Measurements from ENCODE around the gene SUN5. TPM values are rescaled to one million over a fixed set of nuclear protein-coding genes. Genes with fewer than 3 reads are reported as not detected.

SUN5 gene
- total RNA-seq, 1 donor from 2014 or later, result not detected

DNA sequence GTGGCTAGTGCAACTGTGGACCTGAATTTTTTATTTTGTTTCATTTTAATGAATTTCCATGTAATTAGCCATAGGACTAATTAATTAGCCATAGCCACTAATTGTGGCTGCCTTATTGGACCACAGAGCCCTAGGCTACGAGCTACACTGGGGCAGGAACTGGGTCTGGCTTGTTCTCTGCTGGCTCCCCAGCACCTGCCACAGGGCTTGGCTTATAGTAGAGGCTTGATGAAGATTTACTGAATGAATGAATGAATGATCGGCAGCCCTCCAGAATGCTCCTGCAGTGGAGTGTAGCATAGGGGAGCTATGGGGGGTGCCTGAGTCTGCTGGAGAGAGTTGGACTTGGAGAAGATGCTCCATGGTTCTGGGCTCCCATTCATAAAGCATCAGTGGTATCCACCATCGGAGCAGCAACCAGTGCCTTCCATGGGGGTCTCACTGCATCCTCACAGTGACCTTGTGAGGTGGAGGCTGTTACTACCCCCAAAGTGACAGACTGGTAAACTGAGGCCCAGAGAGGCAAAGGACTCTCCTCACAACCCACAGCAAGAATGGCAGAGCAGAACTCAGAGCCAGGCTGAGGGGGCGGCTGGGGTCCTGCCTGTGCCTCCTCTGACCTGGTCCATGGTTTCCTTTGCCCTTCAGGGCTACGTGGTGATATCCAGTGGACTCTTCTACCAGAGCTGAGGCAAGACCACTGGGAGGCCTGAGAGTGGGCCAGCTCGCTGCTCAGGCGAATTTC is 18.6 kb upstream of the SUN5 start:
- no peak overlapping the region for H3K27ac Mint-ChIP-seq
- no peak overlapping the region for H3K4me3 Mint-ChIP-seq
- no peaks in the 10 kb centered on the region for H3K4me1 Mint-ChIP-seq (ENCODE audit: unreplicated experiment)
- TF ChIP-seq, protein P1, sequence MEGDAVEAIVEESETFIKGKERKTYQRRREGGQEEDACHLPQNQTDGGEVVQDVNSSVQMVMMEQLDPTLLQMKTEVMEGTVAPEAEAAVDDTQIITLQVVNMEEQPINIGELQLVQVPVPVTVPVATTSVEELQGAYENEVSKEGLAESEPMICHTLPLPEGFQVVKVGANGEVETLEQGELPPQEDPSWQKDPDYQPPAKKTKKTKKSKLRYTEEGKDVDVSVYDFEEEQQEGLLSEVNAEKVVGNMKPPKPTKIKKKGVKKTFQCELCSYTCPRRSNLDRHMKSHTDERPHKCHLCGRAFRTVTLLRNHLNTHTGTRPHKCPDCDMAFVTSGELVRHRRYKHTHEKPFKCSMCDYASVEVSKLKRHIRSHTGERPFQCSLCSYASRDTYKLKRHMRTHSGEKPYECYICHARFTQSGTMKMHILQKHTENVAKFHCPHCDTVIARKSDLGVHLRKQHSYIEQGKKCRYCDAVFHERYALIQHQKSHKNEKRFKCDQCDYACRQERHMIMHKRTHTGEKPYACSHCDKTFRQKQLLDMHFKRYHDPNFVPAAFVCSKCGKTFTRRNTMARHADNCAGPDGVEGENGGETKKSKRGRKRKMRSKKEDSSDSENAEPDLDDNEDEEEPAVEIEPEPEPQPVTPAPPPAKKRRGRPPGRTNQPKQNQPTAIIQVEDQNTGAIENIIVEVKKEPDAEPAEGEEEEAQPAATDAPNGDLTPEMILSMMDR (conservative IDR thresholded peaks at IDR 0.05), result no peak
- peaks cover 19% of the 10 kb centered on the region for H3K27me3 Mint-ChIP-seq
- no peaks in the 10 kb centered on the region for H3K9me3 Mint-ChIP-seq
- no peak for DNase-seq (ENCODE audit: extremely low spot score, unreplicated experiment)
- H3K36me3 Mint-ChIP-seq, result no peaks in the 10 kb centered on the region

DNA sequence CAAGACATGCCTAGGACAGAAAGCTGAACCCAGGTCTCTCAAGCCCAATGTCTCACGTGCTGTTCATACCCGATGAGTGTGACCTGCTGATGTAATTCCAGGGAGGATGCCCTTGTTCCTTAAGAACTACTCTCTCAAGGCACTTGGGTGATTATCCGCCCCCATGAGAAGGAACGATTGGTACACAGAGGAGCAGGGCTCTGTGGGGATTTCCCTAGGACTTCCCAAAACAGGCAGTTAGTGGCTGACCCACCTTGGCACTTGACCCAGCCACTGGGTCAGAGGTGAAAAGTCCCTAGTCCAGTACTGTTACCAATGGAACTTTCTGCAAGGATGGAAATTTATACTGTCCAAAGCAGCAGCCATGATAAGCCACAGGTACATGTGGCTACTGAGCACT is 18.1 kb upstream of the SUN5 start:
- no peak for DNase-seq (ENCODE audit: extremely low spot score, unreplicated experiment)
- no peaks in the 10 kb centered on the region for H3K9me3 Mint-ChIP-seq
- H3K36me3 Mint-ChIP-seq, result no peaks in the 10 kb centered on the region
- no peaks in the 10 kb centered on the region for H3K4me1 Mint-ChIP-seq (ENCODE audit: unreplicated experiment)
- H3K27me3 Mint-ChIP-seq, result peaks cover 24% of the 10 kb centered on the region
- TF ChIP-seq, protein P1 (conservative IDR thresholded peaks at IDR 0.05), result no peak
- no peak overlapping the region for H3K4me3 Mint-ChIP-seq
- H3K27ac Mint-ChIP-seq, result no peak overlapping the region

DNA sequence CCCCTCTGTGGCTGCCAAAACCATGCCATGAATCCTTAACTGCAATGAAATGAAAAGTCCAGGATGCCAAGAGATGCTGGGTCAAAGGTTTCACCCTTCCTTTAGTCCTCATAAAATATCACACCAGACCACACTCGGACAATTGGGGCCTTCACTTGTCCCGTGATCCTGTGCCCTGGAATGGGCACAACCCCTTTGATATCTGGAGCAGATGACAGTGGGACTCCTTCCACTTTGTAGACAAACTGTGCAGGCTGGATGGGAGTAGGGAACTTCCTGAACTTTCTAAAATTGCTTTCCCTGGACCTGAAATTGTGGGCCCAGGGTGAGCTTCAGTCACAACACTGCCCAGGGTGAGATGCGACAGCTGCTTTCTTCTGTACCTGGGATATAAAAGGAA is 17.6 kb upstream of the SUN5 start:
- Mint-ChIP-seq H3K27ac (no peak overlapping the region), H3K27me3 (peaks cover 22% of the 10 kb centered on the region), H3K4me1 (ENCODE audit: unreplicated experiment) (no peaks in the 10 kb centered on the region), H3K4me3 (no peak overlapping the region), H3K9me3 (no peaks in the 10 kb centered on the region), H3K36me3 (no peaks in the 10 kb centered on the region)
- DNase-seq (ENCODE audit: extremely low spot score, unreplicated experiment), result no peak
- TF ChIP-seq, protein P1 (conservative IDR thresholded peaks at IDR 0.05), result no peak

DNA sequence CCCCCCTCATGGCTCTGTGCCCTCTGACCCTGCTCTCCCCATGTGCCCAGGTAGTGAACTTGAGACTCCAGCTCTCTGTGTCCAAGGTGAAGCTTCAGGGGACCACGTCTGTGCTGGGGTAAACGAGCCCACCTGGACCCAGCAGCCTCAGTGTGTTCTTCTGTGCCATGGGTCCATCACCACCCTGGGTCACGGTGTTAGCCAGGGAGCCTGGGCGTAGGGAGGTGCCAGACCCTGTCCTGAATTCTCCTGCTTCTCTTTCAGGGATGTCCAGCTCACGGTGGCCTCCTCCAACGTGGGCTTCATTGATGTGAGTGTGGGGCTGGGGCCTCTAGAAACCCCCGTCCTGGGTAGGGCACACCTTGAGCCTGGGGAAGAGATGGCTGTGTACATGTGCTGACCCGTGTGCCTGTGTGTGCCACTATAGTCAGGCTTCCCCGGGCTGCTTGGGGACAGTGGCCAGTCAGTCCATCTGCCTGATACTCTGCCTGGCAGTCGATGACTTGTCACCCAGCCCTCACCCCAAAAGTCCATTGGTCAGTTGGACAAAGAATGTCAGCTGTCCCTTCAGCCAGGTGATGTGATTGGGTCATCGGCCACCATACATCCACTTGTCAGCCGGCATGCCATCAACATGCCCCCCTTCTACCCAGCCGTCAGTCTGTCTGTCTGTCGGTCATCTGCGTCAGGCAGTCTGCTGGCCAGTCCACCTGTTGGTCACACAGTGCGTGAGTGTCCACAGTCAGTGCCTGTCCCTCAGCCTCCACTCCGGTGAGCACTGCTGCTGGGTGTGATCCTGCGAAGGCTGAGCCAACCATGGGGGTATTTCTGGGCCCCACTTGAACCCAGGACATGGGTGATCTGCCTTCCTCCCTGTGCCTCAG is 16.3 kb upstream of the SUN5 start:
- no peaks in the 10 kb centered on the region for H3K36me3 Mint-ChIP-seq
- no peak overlapping the region for H3K4me3 Mint-ChIP-seq
- DNase-seq (ENCODE audit: extremely low spot score, unreplicated experiment), result no peak
- H3K27ac Mint-ChIP-seq, result no peak overlapping the region
- H3K27me3 Mint-ChIP-seq, result peaks cover 31% of the 10 kb centered on the region
- TF ChIP-seq, protein P1 (conservative IDR thresholded peaks at IDR 0.05), result no peak
- no peaks in the 10 kb centered on the region for H3K9me3 Mint-ChIP-seq
- H3K4me1 Mint-ChIP-seq (ENCODE audit: unreplicated experiment), result no peaks in the 10 kb centered on the region

DNA sequence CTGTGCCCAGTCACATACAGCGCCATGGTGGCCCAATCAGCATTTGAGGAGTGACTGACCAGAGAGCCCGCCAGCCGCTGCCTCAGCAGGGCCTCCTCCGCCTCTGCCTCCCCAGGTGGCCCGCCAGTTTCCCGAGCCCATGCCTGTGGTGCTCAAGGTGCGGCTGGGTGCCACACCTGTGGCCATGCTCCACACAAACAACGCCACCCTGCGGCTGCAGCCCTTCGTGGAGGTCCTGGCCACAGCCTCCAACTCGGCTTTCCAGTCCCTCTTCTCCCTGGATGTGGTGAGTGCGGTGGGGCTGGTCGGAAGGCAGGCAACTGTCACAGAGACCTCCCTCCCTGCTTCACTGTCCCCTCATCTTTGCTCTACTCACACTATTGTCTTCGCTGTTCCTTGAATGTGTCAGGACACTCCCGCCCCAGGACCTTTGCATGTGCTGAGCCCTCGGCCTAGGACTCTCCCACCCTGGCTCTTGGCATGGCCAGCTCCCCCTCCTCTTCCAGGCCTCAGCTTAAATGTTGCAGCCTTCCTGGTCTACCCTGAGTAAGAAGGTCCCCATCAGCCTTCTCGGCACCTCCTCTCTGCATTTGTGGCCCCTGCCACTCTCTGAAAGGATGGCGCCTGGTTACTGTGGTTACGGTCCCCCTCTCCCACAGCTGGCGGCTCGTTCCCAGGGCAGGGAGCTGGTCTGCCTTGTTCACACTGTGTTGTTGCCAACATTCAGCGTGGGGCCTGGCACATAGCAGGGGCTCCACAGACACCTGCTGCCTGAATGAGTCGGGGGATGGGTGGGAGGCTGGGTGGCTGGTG is 15.4 kb upstream of the SUN5 start:
- no peak for DNase-seq (ENCODE audit: extremely low spot score, unreplicated experiment)
- peaks cover 40% of the 10 kb centered on the region for H3K27me3 Mint-ChIP-seq
- TF ChIP-seq, protein P1 (conservative IDR thresholded peaks at IDR 0.05), result no peak
- H3K4me3 Mint-ChIP-seq, result no peak overlapping the region
- H3K9me3 Mint-ChIP-seq, result no peaks in the 10 kb centered on the region
- peaks cover 4% of the 10 kb centered on the region for H3K4me1 Mint-ChIP-seq (ENCODE audit: unreplicated experiment)
- H3K27ac Mint-ChIP-seq, result no peak overlapping the region
- H3K36me3 Mint-ChIP-seq, result no peaks in the 10 kb centered on the region
